Measurements from ENCODE around the gene MICB. TPM values are rescaled to one million over a fixed set of nuclear protein-coding genes. Genes with fewer than 3 reads are reported as not detected.
A peak's percentile ranks its signal among the peaks of the same experiment; 100 is the strongest.
"Not testable (repeated sequence)": the region's sequence is repeated elsewhere in the genome, so short reads cannot be mapped to it uniquely, and the experiment has no call there.

MICB gene
- total RNA-seq, 2 donors from 2014 or later = 2.1 to 2.2 TPM

GRCh38 chr6:31547727-31548543, 50.0 kb downstream of the MICB start:
- intact Hi-C loops (cut with DNase I) = loop anchor here in 1 of 2 donors (5.0 kb wide), 1 partner anchor 34 kb away; the partner anchor contains the start of gene LTB
- no peak for ATAC-seq
- DNase-seq = peak; percentile 45

- intact Hi-C loops (cut with DNase I) = loop anchor here in 1 of 2 donors (5.0 kb wide), 1 partner anchor 34 kb away; the partner anchor contains the start of gene LTB
- DNase-seq (no peak), ATAC-seq (no peak)
Measured at GRCh38 chr6:31548544-31548873, 50.6 kb downstream of the MICB start.

- intact Hi-C loops (cut with DNase I) = loop anchor here in 1 of 2 donors (5.0 kb wide), 1 partner anchor 46 kb away; no protein-coding TSS in a partner anchor
- not testable (repeated sequence) for ATAC-seq, DNase-seq
Measured at GRCh38 chr6:31551371-31551770, 53.4 kb downstream of the MICB start.

- ATAC-seq = no peak
- intact Hi-C loops (cut with DNase I) = no loop called here
Measured at GRCh38 chr6:31556307-31556706, 58.4 kb downstream of the MICB start.

DNA sequence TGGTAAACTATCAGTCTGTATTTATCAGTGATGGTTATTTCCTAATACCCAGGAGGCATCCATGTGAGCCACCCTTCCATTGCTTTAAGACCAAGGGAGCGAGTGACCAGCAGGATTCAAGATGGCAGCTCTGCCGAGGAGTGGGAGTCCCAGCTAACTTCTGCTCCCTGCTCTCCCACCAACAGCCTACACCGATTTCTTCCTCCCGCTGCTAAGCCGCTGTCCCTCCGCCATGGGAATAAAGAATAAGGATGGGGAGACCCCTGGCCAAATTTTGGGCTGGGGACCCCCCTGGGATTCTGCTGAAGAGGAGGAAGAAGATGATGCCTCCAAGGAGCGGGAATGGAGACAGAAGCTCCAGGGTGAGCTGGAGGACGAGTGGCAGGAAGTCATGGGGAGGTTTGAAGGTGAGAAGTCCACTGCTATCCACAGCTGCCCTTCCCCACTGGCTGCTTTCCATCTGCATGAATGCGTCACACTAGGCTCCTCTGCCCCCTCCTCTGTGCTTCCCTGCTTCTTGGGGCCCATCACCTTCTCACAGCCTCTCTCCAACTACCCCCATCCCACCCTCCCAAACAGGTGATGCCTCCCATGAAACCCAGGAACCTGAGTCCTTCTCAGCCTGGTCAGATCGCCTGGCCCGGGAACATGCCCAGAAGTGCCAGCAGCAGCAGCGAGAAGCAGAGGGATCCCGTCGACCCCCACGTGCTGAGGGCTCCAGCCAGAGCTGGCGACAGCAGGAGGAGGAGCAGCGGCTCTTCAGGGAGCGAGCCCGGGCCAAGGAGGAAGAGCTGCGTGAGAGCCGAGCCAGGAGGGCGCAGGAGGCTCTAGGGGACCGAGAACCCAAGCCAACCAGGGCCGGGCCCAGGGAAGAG, 59.7 kb downstream of the MICB start:
- ATAC-seq (no peak), DNase-seq (no peak)
- intact Hi-C loops (cut with DNase I) = no loop called here

More at GRCh38 chr6:31556307-31556706, 58.4 kb downstream of the MICB start:
- DNase-seq = no peak

DNA sequence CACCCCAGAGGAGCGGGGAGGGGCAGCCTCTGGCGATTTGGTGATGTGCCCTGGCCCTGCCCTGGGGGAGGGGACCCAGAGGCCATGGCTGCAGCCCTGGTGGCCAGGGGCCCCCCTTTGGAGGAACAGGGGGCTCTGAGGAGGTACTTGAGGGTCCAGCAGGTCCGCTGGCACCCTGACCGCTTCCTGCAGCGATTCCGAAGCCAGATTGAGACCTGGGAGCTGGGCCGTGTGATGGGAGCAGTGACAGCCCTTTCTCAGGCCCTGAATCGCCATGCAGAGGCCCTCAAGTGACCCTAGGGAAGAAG, 60.3 kb downstream of the MICB start:
- no peak for ATAC-seq
- intact Hi-C loops (cut with DNase I) = no loop called here
- no peak for DNase-seq

DNA sequence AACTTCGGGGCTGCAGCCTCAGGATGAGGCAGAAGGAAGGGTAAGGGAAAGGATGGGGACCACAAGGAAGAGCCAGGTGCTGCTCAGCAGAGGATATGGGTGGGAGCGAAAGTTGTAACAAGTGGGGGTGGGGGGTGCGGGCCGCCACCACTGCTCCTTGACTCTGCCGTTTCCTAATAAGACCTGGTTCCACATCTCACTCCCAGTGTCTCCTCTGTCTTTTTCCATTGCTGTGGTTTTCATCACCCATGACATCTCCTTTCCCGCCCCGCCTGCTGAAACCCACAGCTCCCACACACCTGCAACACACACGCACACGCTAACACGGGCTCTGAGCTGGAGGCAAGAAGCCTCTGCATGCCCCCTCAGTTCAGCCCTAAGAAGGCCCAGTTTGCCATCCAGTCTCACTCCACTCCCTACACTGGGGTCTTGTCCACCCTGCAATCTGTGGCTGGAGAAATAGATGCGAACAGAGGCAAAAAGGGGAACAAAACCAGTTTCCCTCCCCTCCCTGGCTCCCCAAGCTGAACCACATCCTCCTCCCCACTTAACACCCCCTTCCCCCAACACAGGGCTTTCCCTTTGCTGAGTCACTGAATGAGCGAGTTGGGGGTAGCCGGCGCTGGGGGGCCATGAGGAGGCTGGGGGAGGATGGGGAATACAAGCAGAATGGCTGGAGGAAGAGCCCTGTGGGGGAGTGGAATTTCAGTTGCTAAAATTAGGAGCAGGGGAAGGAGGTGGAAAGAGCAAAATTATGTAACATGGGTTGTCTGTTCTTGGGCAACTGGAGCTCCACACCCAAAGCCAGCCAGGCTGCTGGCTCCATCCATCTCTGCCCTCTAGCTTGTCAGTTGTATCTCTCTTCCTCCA, 60.9 kb downstream of the MICB start:
- peak; percentile 51 to 65 for ATAC-seq
- DNase-seq = no peak
- intact Hi-C loops (cut with DNase I) = no loop called here

DNA sequence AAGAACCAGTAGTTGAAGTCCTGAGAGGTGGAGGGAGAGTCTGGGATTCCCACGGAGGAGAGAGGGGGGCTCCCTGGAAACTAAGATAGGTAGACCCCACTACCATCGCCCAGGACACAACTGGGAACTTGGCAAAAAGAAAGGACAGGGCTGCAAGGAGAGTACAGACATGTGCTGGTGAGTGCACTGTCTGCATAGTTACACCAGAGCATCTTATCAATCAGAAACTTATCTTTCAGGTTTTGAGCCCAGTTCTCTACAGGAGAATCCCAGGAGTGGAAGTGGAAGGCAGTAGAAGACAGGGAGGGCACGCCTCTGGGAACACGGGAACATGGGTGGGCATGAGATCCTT, 61.6 kb downstream of the MICB start:
- no peak for ATAC-seq
- no peak for DNase-seq

DNA sequence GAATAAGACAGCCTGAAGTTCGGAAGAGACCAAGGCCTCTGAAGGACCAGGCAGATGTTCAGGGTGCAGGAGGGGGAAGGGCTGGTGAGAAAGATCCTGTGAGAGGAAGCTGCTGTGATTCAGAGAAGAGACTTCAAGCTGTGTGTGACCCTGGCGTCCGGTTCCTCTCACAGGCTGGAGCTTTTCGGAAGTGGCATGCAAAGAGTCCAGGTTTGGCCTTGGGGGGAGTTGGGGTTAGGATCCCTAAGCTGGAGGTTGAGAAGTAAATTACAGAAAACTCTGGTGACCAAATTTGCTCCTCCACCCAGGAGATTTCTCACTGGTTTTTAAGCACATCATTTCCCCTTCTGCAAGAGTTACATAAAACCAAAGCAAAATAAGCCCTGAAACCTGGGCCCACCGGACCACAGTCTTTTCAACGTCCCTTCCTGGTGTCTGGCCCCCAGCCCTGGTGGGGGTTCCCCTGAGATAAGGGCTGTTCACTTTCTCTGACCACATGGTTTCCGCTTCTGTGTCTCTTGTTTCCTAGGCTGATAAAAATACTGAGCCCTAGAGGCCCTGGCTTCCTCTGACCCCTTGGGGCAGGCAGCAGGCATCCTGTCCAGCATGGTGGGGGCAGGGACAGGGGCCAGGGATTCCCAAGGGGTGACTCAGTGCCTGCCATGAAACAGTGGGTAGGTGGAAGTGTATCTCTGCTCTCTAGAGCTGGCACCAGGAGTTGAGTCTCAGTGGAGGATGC, 62.2 kb downstream of the MICB start:
- peak; percentile 82 for DNase-seq
- intact Hi-C loops (cut with DNase I) = no loop called here
- peak; percentile 82 to 88 for ATAC-seq

More for the DNA sequence above, 61.6 kb downstream of the MICB start:
- intact Hi-C loops (cut with DNase I) = no loop called here

DNA sequence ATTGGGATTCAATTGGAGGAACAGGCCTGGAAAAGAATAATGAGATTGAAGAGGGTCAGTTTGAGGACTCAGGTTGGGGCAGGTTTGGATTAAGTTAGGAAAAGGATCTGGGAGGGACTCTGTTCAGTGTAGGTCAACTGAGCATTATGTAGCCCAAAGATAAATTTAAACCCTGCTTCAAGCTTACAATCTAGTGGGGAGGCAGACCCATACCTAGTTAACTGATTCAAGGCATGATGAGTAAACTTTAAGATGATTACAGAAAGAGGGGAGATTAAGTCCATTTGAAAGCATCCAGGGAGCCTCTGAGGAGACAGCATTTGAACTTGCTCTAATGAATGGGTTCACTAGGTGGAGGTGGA, 62.7 kb downstream of the MICB start:
- ATAC-seq = no peak

More for the DNA sequence above, 62.7 kb downstream of the MICB start:
- DNase-seq = no peak
- intact Hi-C loops (cut with DNase I) = no loop called here

Other genes with a start within 250 kb of the MICB start
- 100 to 1,000 TPM; 235 to 362 TPM for gene HLA-C, start 226.1 kb upstream of the MICB start, total RNA-seq
- gene HLA-B, start 141.0 kb upstream of the MICB start, total RNA-seq = 100 to 1,000 TPM; 609 to 632 TPM
- 10 to 100 TPM; 10.0 to 11.3 TPM for gene MICA, start 94.5 kb upstream of the MICB start, total RNA-seq
- not detected for gene MCCD1, start 30.8 kb downstream of the MICB start, total RNA-seq
- 100 to 1,000 TPM; 188 to 224 TPM for gene DDX39B, start 43.9 kb downstream of the MICB start, total RNA-seq
- 1 to 10 TPM; 1.9 to 2.7 TPM for gene ATP6V1G2, start 48.5 kb downstream of the MICB start, total RNA-seq
- gene NFKBIL1, start 49.5 kb downstream of the MICB start, total RNA-seq = 10 to 100 TPM; 12.9 to 14.8 TPM
- gene LTA, start 74.1 kb downstream of the MICB start, total RNA-seq = not detected
- under 1 TPM; 0.53 to 0.92 TPM for gene TNF, start 77.4 kb downstream of the MICB start, total RNA-seq
- gene LTB, start 84.3 kb downstream of the MICB start, total RNA-seq = 1 to 10 TPM in 1 of 2 donors, under 1 TPM in 1; 0.84 to 1.4 TPM
- gene LST1, start 88.1 kb downstream of the MICB start, total RNA-seq = 10 to 100 TPM in 1 of 2 donors, 1 to 10 TPM in 1; 9.4 to 16.0 TPM
- gene NCR3, start 94.9 kb downstream of the MICB start, total RNA-seq = under 1 TPM in 1 of 2 donors, not detected in 1; 0.47 TPM
- gene AIF1, start 117.1 kb downstream of the MICB start, total RNA-seq = 10 to 100 TPM; 17.0 to 37.4 TPM
- 100 to 1,000 TPM in 1 of 2 donors, 10 to 100 TPM in 1; 85.0 to 108 TPM for gene PRRC2A, start 122.6 kb downstream of the MICB start, total RNA-seq
- 100 to 1,000 TPM; 206 to 294 TPM for gene BAG6, start 154.5 kb downstream of the MICB start, total RNA-seq
- gene APOM, start 157.7 kb downstream of the MICB start, total RNA-seq = 1 to 10 TPM; 1.4 to 1.7 TPM
- gene C6orf47, start 162.6 kb downstream of the MICB start, total RNA-seq = 10 to 100 TPM; 17.5 to 20.1 TPM
- 10 to 100 TPM; 12.3 to 15.7 TPM for gene GPANK1, start 166.9 kb downstream of the MICB start, total RNA-seq
- gene CSNK2B, start 167.9 kb downstream of the MICB start, total RNA-seq = 100 to 1,000 TPM in 1 of 2 donors, 10 to 100 TPM in 1; 84.8 to 116 TPM
- gene LY6G5B, start 171.8 kb downstream of the MICB start, total RNA-seq = 1 to 10 TPM; 3.2 to 8.8 TPM
- gene LY6G5C, start 182.9 kb downstream of the MICB start, total RNA-seq = 1 to 10 TPM; 2.2 to 2.5 TPM
- 10 to 100 TPM; 33.5 to 36.3 TPM for gene ABHD16A, start 205.2 kb downstream of the MICB start, total RNA-seq
- not detected for gene LY6G6F, start 208.7 kb downstream of the MICB start, total RNA-seq
- gene LY6G6D, start 217.2 kb downstream of the MICB start, total RNA-seq = not detected
- not detected for gene LY6G6C, start 223.6 kb downstream of the MICB start, total RNA-seq
- gene MPIG6B, start 225.2 kb downstream of the MICB start, total RNA-seq = under 1 TPM; 0.39 to 0.41 TPM
- gene DDAH2, start 231.2 kb downstream of the MICB start, total RNA-seq = 10 to 100 TPM; 55.6 to 56.2 TPM
- 100 to 1,000 TPM; 151 to 196 TPM for gene CLIC1, start 238.4 kb downstream of the MICB start, total RNA-seq
- gene MSH5, start 241.9 kb downstream of the MICB start, total RNA-seq = 1 to 10 TPM; 2.6 to 3.0 TPM